Naive B cell (primary cell): ENCODE data around the gene PDPK1. TPM values are rescaled to one million over a fixed set of nuclear protein-coding genes. Genes with fewer than 3 reads are reported as not detected.
"Not testable (repeated sequence)": the region's sequence is repeated elsewhere in the genome, so short reads cannot be mapped to it uniquely, and the experiment has no call there.

Experiments
- ATAC-seq, 2 donors: fragments of 150-1000 bp; cut with Tn5 transposase; 2 replicates each; pipeline ENCODE4 v1.10.0; 2021; ENCODE audit warnings: low read depth in 2 of 2, mild to moderate bottlenecking in 2 of 2, moderate library complexity in 2 of 2
- DNase-seq: peaks from one replicate; pipeline ENCODE4 v3.0.0; 2022
- H3K27ac Mint-ChIP-seq, 6 donors: one replicate each; pipeline ENCODE4 v1.8.0; 2020 to 2022; ENCODE audit warnings: mild to moderate bottlenecking in 6 of 6, mixed read lengths in 6 of 6, moderate library complexity in 5 of 6, inconsistent platforms in 2 of 6
- H3K27me3 Mint-ChIP-seq, 3 donors: one replicate each; pipeline ENCODE4 v1.8.0; 2021 to 2022; ENCODE audit warnings: mixed read lengths in 3 of 3, mild to moderate bottlenecking in 1 of 3
- H3K36me3 Mint-ChIP-seq, 2 donors: one replicate each; pipeline ENCODE4 v1.8.0; 2020 to 2022; ENCODE audit warnings: mixed read lengths in 2 of 2, inconsistent platforms in 1 of 2, mild to moderate bottlenecking in 1 of 2
- H3K4me1 Mint-ChIP-seq, 3 donors: one replicate each; pipeline ENCODE4 v1.8.0; 2020 to 2022; ENCODE audit warnings: mixed read lengths in 3 of 3, inconsistent platforms in 1 of 3, mild to moderate bottlenecking in 1 of 3, moderate library complexity in 1 of 3
- H3K4me3 Mint-ChIP-seq, 8 donors: one replicate each; pipeline ENCODE4 v1.8.0; 2020 to 2022; ENCODE audit warnings: mild to moderate bottlenecking in 8 of 8, mixed read lengths in 8 of 8, moderate library complexity in 8 of 8, inconsistent platforms in 2 of 8
- H3K9me3 Mint-ChIP-seq, 7 donors: one replicate each; pipeline ENCODE4 v1.8.0; 2020 to 2022; ENCODE audit warnings: mixed read lengths in 7 of 7, mild to moderate bottlenecking in 5 of 7, inconsistent platforms in 2 of 7, moderate library complexity in 1 of 7
- polyA plus RNA-seq, 6 donors: library from polyadenylated mRNA; unstranded; fragments of 300-500 nt; fragmentation: Illumina TruSeq; gene quantifications; one replicate each; pipeline ENCODE4 v1.2.3, GENCODE V29; 2021; ENCODE audit warnings: low read depth in 6 of 6

The PDPK1 gene
- polyA plus RNA-seq, 6 donors from 2014 or later: 16.7 to 44.8 (median 38.9) TPM

- not testable (repeated sequence) for DNase-seq, H3K27ac Mint-ChIP-seq, H3K36me3 Mint-ChIP-seq, ATAC-seq, H3K4me3 Mint-ChIP-seq, H3K4me1 Mint-ChIP-seq, H3K27me3 Mint-ChIP-seq, H3K9me3 Mint-ChIP-seq
Observed at GRCh38 chr16:2618964-2619363, 81.1 kb downstream of the PDPK1 start.

GRCh38 chr16:2619628-2620027 is 81.8 kb downstream of the PDPK1 start:
- not testable (repeated sequence) for H3K27me3 Mint-ChIP-seq, H3K4me3 Mint-ChIP-seq
- peak; percentile 71 to 72 for ATAC-seq

GRCh38 chr16:2620870-2621269 is 83.0 kb downstream of the PDPK1 start:
- ATAC-seq: not testable (repeated sequence)

More at GRCh38 chr16:2619628-2620027, 81.8 kb downstream of the PDPK1 start:
- H3K4me1 Mint-ChIP-seq, H3K36me3 Mint-ChIP-seq, H3K27ac Mint-ChIP-seq, H3K9me3 Mint-ChIP-seq: not testable (repeated sequence)
- peak; percentile 18 for DNase-seq

GRCh38 chr16:2621395-2621794 is 83.6 kb downstream of the PDPK1 start:
- not testable (repeated sequence) for H3K27ac Mint-ChIP-seq, H3K36me3 Mint-ChIP-seq, DNase-seq, H3K4me3 Mint-ChIP-seq, ATAC-seq, H3K27me3 Mint-ChIP-seq, H3K4me1 Mint-ChIP-seq, H3K9me3 Mint-ChIP-seq

More at GRCh38 chr16:2620870-2621269, 83.0 kb downstream of the PDPK1 start:
- not testable (repeated sequence) for H3K27ac Mint-ChIP-seq, DNase-seq, H3K27me3 Mint-ChIP-seq, H3K9me3 Mint-ChIP-seq, H3K4me3 Mint-ChIP-seq, H3K36me3 Mint-ChIP-seq, H3K4me1 Mint-ChIP-seq

GRCh38 chr16:2627075-2627474 is 89.3 kb downstream of the PDPK1 start:
- not testable (repeated sequence) for H3K27me3 Mint-ChIP-seq, H3K9me3 Mint-ChIP-seq, H3K4me3 Mint-ChIP-seq, H3K27ac Mint-ChIP-seq, H3K36me3 Mint-ChIP-seq, DNase-seq, H3K4me1 Mint-ChIP-seq
- ATAC-seq: peak in 1 of 2 donors; percentile 56

- not testable (repeated sequence) for ATAC-seq, H3K9me3 Mint-ChIP-seq
Observed at GRCh38 chr16:2631203-2631602, 93.4 kb downstream of the PDPK1 start.

GRCh38 chr16:2632291-2632690 is 94.5 kb downstream of the PDPK1 start:
- DNase-seq, H3K36me3 Mint-ChIP-seq, H3K4me1 Mint-ChIP-seq, H3K9me3 Mint-ChIP-seq, H3K27me3 Mint-ChIP-seq, H3K4me3 Mint-ChIP-seq, H3K27ac Mint-ChIP-seq, ATAC-seq: not testable (repeated sequence)

More at GRCh38 chr16:2631203-2631602, 93.4 kb downstream of the PDPK1 start:
- not testable (repeated sequence) for H3K36me3 Mint-ChIP-seq, H3K4me3 Mint-ChIP-seq, H3K27me3 Mint-ChIP-seq, DNase-seq, H3K4me1 Mint-ChIP-seq, H3K27ac Mint-ChIP-seq

- ATAC-seq: peak; percentile 74 to 78
- not testable (repeated sequence) for H3K9me3 Mint-ChIP-seq
Observed at GRCh38 chr16:2639071-2639721, 101.4 kb downstream of the PDPK1 start.

GRCh38 chr16:2639722-2640072 is 101.9 kb downstream of the PDPK1 start:
- not testable (repeated sequence) for H3K4me3 Mint-ChIP-seq, H3K4me1 Mint-ChIP-seq, H3K9me3 Mint-ChIP-seq, H3K36me3 Mint-ChIP-seq, H3K27me3 Mint-ChIP-seq, H3K27ac Mint-ChIP-seq
- DNase-seq: peak; percentile 62
- ATAC-seq: peak; percentile 84 to 85

More at GRCh38 chr16:2639071-2639721, 101.4 kb downstream of the PDPK1 start:
- DNase-seq: peak; percentile 33
- not testable (repeated sequence) for H3K4me1 Mint-ChIP-seq, H3K27ac Mint-ChIP-seq, H3K27me3 Mint-ChIP-seq, H3K4me3 Mint-ChIP-seq, H3K36me3 Mint-ChIP-seq

GRCh38 chr16:2642561-2642960 is 104.7 kb downstream of the PDPK1 start:
- not testable (repeated sequence) for H3K9me3 Mint-ChIP-seq, ATAC-seq, H3K4me1 Mint-ChIP-seq, H3K4me3 Mint-ChIP-seq, H3K27me3 Mint-ChIP-seq, H3K27ac Mint-ChIP-seq, DNase-seq, H3K36me3 Mint-ChIP-seq

- ATAC-seq, H3K27me3 Mint-ChIP-seq, H3K27ac Mint-ChIP-seq, H3K4me3 Mint-ChIP-seq, H3K36me3 Mint-ChIP-seq, DNase-seq, H3K4me1 Mint-ChIP-seq, H3K9me3 Mint-ChIP-seq: not testable (repeated sequence)
Observed at GRCh38 chr16:2644754-2645453, 107.1 kb downstream of the PDPK1 start.

GRCh38 chr16:2651268-2651871 is 113.5 kb downstream of the PDPK1 start:
- H3K27ac Mint-ChIP-seq, ATAC-seq, H3K27me3 Mint-ChIP-seq, H3K4me3 Mint-ChIP-seq, H3K36me3 Mint-ChIP-seq, DNase-seq, H3K9me3 Mint-ChIP-seq, H3K4me1 Mint-ChIP-seq: not testable (repeated sequence)
